ENCODE measurements around the gene SEZ6L2.
A peak's percentile ranks its signal among the peaks of the same experiment; 100 is the strongest.

Gene SEZ6L2

GRCh38 chr16:29824589-29825144 lies 74.7 kb downstream of the SEZ6L2 start:
- TF ChIP-seq EZH2 (IDR thresholded peaks at IDR 0.05) (no peak), FOXP2 (optimal IDR thresholded peaks at IDR 0.05; ENCODE audit: control extremely low read depth, extremely low read length, insufficient read depth) (no peak), POLR2AphosphoS5 (IDR thresholded peaks at IDR 0.05; ENCODE audit: borderline replicate concordance, low read depth, low read length) (no peak)
- no peak overlapping the region for H3K9ac ChIP-seq (ENCODE audit: insufficient read length)
- no peak for DNase-seq (ENCODE audit: low read depth, low spot score)
- no peaks in the 10 kb centered on the region for H3K9me3 ChIP-seq (ENCODE audit: low read depth, low read length)
- peaks cover 9% of the 10 kb centered on the region; the same call in 1 of the 2 replicates for H3K36me3 ChIP-seq (ENCODE audit: insufficient read depth, low read length)
- H3K4me3 ChIP-seq = no peak overlapping the region
- no peak overlapping the region for H3K27ac ChIP-seq

- H3K27ac ChIP-seq = peak overlapping the region; percentile 74; the same call in 1 of the 2 replicates
Measured at GRCh38 chr16:29821643-29822115, 77.7 kb downstream of the SEZ6L2 start.

More at GRCh38 chr16:29821643-29822115, 77.7 kb downstream of the SEZ6L2 start:
- peaks cover 28% of the 10 kb centered on the region for H3K36me3 ChIP-seq (ENCODE audit: insufficient read depth, low read length)
- TF ChIP-seq FOXP2 (optimal IDR thresholded peaks at IDR 0.05; ENCODE audit: control extremely low read depth, extremely low read length, insufficient read depth) = no peak
- H3K9me3 ChIP-seq (ENCODE audit: low read depth, low read length) = no peaks in the 10 kb centered on the region
- no peak overlapping the region for H3K4me3 ChIP-seq
- DNase-seq (ENCODE audit: low read depth, low spot score) = no peak
- peak overlapping the region; percentile 33 for H3K9ac ChIP-seq (ENCODE audit: insufficient read length)

Data from SK-N-MC (cell line).